Endometrium (tissue), 2 donors: ENCODE results near the gene RHBDD1.

ENCODE experiments used
- FAIRE-seq: peaks from 2 replicates; lab custom pipeline; 2012; peaks lifted over from hg19 to GRCh38; lab: Jason Lieb, UNC
- donor health status: control.
- donor health status: control.

RHBDD1 gene

GRCh38 chr2:226887940-226888339, 52.1 kb downstream of the RHBDD1 start:
- FAIRE-seq = no peak

DNA sequence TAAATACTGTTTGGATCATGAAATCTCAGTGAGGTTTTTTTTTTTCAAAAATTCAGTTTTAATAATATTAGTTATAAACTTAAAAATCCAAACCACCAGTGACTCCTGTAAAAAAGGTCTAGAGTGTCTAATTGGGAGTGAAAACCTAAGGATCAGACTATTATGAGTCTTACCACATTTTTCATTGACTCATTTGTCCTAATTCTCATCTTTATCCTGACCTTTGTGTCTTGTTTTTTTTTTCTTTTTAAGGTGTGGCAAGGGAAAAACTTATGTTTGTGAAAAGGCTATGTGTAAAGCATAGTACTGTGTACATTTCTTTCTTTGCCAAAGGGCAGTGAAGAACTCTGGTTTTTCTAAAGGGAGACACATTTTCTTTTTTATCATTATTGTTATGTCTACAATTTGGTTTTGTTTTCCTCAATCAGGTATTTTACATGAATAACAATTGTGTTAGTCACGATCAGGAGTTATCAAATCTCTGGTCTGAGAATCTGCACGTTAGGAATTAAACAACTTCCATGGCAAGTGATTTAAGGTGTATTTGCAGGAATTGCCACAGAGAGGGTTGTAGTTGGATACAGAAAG, 52.6 kb downstream of the RHBDD1 start:
- FAIRE-seq = no peak

GRCh38 chr2:226888971-226889370, 53.1 kb downstream of the RHBDD1 start:
- FAIRE-seq = no peak

GRCh38 chr2:226890286-226890685, 54.4 kb downstream of the RHBDD1 start:
- no peak for FAIRE-seq

DNA sequence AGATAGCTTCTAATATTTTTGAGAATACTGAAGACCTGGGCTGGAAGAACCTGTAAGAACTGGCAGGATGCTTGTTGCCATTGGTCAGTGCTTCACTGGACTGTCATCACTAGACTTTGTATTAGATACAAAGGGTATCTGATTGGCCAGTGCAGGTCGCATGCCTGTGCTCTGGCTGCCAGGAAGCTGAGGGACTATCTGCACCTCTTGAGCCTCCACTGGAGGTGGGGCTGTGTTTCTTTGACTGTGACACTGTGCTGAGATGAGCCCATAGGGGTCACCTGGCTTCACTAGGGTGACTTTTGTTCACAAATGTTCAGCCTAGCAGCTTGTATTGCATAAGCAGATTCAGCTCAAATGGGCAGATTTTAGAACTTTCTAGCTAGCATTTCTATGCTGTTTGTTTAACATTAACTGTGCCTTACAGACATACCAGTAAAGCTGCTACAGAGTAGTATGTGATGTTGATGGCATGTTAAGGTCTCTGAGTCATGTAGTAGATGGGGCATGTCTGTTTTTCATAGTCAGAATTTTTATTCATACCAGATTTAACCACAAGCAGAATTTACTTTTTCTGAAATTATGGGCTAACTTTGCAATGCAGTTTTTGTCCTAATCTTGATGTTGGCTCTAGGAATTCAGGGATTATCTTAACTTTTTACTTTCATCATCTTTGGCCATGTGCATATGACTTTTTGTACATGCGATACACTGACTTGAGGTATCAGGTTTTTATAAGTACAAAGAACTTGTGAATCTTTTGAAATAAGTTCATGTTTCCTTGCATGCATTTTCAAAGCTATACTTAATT, 56.1 kb downstream of the RHBDD1 start:
- FAIRE-seq = no peak

- FAIRE-seq = no peak
Observed at GRCh38 chr2:226892729-226893128, 56.9 kb downstream of the RHBDD1 start.

GRCh38 chr2:226893216-226893615, 57.4 kb downstream of the RHBDD1 start:
- FAIRE-seq = no peak

- no peak for FAIRE-seq
Observed at GRCh38 chr2:226894752-226895151, 58.9 kb downstream of the RHBDD1 start.

DNA sequence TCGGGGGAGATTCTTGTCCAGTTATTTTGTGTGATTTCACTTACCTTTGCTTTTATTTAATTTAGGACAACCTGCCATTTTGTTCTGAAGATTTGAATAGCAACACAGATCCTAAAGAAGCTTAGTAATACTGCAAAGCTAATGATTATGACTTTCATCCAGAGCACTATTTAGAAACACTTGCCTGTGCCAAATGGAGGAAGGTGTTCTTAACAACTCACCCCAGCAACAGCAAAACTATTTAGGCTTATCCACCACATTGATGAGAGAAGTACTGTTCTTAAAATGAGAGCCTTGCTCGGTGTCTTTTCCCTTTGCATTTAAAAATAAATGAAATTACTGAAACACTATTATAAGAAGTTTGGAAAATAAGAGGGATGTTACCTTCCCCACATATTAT, 59.7 kb downstream of the RHBDD1 start:
- FAIRE-seq = no peak

DNA sequence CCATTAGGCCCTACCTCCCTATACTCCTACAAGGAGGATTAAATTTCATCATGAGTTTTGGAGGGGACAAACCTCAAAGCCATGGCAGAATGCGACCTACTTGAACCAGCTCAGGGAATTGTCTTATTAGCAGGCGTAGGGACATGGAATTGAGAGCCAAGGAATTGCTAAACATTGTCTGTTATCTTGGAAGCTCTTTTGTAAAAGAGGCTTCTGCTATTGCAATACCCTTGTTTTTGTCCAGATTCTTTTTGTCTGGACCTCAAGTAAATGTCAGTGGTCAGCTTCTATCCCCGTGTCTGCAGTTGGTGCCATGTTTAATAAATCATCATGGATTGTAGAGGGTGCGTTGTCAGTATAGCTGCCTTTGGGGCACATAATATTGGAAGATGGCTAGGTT, 62.3 kb downstream of the RHBDD1 start:
- FAIRE-seq = no peak

- FAIRE-seq = no peak
Observed at GRCh38 chr2:226898897-226899296, 63.0 kb downstream of the RHBDD1 start.

DNA sequence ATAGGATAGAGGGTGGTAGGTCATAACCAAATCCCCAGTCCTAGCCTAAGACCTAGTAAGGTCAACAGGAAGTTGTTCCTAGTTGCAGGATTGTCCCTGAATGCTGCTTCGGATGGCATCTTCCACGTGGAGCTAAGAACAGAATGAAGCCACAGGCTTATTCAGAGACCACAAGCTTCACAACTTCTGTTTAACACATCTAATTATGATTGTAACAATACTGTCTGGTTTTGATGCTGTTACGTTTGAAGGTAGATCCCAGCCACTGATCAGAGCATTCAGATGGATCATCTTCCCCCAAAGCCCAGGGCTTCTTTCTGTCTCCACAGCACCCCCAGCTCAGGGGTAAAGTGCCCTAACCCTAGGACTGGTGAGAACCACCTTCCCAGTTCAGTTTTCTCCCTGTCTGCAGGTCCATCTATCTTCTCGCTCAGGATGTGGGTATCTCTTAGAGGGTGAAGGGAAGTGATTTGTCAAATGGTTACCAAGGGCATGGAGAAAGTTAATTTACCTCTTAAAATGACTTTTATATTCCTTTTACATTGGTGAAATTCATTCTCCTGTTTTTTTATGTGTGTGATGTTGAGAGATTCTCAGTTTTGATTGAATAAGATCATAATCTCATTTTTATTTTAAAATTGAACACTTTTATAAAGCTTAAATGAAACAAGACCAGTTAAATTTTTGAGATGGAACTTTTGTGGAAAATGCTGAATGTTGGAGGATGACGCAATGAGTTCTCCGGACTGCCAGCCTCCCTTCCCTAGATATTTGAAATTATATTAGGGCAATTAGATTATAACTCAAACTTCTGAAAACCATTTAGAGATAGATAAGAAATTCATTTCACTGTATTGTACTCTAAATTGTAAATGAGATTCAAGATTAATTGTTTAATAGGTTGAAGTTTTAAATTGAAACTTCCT, 66.5 kb downstream of the RHBDD1 start:
- no peak for FAIRE-seq

- no peak for FAIRE-seq
Observed at GRCh38 chr2:226903179-226903578, 67.3 kb downstream of the RHBDD1 start.

DNA sequence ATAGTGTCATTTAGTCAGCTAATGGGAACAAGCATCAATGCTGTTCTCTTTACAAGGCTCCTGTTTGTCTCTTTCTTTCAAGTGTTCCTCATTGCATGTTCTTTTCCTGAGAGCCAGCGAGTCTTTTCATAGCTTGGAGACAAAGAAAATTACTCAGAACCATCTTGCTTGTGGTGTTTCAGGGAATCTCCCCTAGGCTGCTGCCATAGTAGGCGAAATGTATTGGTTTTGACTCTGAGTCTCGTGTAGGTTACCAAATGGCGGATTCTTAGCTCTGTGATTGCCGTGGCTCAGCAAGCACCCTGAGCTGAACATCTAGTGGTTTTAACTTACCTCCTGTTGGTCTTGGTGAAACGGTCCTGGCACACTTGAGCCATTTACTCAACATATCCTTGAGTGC, 68.7 kb downstream of the RHBDD1 start:
- FAIRE-seq = no peak

GRCh38 chr2:226905718-226906117, 69.9 kb downstream of the RHBDD1 start:
- no peak for FAIRE-seq

DNA sequence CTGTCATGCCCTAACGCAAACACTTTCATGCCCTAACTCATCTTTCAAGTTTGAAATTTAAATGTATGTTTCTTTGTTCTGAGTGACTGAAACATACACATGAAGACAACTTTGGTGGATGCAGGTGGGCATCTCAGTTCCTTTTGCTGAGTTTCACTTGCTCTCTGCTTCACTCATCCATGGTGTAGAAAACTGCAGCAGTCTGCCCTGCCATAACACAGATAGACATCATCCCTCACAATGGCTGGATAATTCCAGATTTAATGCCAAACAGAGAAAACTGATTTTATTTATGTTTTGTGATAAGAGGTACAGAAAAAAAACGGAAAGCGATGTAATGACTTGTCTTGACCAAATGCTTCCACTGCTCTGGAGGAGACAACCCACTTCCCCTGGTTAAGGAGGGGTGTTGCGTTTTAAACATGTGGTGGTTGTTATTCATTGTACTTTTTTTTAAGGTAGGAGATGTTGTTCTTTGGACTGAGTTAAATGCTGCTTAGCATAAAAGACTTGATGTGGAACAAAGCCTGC, 70.4 kb downstream of the RHBDD1 start:
- FAIRE-seq = no peak

- FAIRE-seq = no peak
Observed at GRCh38 chr2:226909126-226909525, 73.3 kb downstream of the RHBDD1 start.

- no peak for FAIRE-seq
Observed at GRCh38 chr2:226909836-226910235, 74.0 kb downstream of the RHBDD1 start.

GRCh38 chr2:226910384-226910783, 74.5 kb downstream of the RHBDD1 start:
- FAIRE-seq = no peak

GRCh38 chr2:226911932-226912331, 76.1 kb downstream of the RHBDD1 start:
- FAIRE-seq = no peak

- no peak for FAIRE-seq
Observed at GRCh38 chr2:226913641-226914040, 77.8 kb downstream of the RHBDD1 start.

GRCh38 chr2:226915846-226916360, 80.0 kb downstream of the RHBDD1 start:
- FAIRE-seq = no peak
